ENCODE data around the gene SLC41A3.
"Not testable (repeated sequence)": the region's sequence is repeated elsewhere in the genome, so short reads cannot be mapped to it uniquely, and the experiment has no call there.

Gene SLC41A3

DNA sequence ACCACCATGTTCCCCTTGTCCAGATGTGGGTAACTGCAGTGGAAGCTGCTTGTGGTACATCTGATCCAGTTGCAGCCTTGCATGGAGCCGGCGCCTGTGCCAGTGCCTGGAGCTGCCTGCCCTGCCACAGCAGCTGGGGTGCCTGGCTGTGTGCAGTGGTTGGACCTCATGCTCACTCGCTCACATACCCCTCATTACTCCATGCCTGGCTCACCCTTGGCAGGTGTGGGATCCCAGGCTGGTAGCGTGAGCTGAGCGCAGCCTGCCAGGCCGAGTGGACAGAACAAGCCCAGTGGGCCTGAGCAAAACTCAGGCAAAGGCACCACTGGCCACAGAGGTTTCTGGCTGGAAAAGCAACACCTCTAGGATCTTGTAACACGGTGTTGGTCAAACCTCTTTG lies 79.2 kb downstream of the SLC41A3 start:
- Histone ChIP-seq H3K27me3 (ENCODE audit: control insufficient read depth in 1 of 2, insufficient read depth in 2 of 2, low read length in 2 of 2) (no peaks in the 10 kb centered on the region), H3K36me3 (ENCODE audit: control insufficient read depth in 1 of 2, insufficient read depth in 2 of 2, low read length in 2 of 2) (peaks cover 15 to 24% of the 10 kb centered on the region in 2 donors), H3K4me1 (ENCODE audit: control insufficient read depth in 1 of 2, insufficient read depth in 2 of 2, low read length in 2 of 2) (no peaks in the 10 kb centered on the region), H3K4me3 (ENCODE audit: low read depth in 1 of 2, low read length in 2 of 2) (no peak overlapping the region), H3K9ac (ENCODE audit: low read depth in 1 of 2, low read length in 2 of 2) (no peak overlapping the region), H3K27ac (ENCODE audit: low read depth, low read length) (no peak overlapping the region), H3K9me3 (ENCODE audit: control insufficient read depth in 1 of 2, low read length in 2 of 2) (no peaks in the 10 kb centered on the region)

DNA sequence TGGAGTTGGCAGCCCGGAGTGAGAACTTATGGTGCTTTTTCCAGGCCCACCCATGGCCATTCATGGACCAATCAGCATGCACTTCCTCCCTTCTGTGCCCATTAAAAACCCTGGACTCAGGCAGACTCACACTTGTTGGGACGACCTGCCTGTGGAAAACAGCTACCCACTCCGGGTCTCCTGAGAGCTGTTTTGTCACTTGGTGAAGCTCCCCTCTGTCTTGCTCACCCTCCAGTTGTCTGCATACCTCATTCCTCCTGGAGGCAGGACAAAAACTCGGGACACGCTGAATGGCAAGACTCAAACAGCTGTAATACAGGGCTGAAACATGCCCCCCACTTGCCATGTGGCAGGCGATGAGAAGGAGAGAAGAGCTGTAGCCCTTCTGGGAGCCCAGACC lies 79.7 kb downstream of the SLC41A3 start:
- Histone ChIP-seq H3K36me3 (ENCODE audit: control insufficient read depth in 1 of 2, insufficient read depth in 2 of 2, low read length in 2 of 2) (peaks cover 15 to 24% of the 10 kb centered on the region in 2 donors), H3K9me3 (ENCODE audit: control insufficient read depth in 1 of 2, low read length in 2 of 2) (no peaks in the 10 kb centered on the region), H3K4me1 (ENCODE audit: control insufficient read depth in 1 of 2, insufficient read depth in 2 of 2, low read length in 2 of 2) (no peaks in the 10 kb centered on the region), H3K4me3 (ENCODE audit: low read depth in 1 of 2, low read length in 2 of 2) (no peak overlapping the region), H3K27me3 (ENCODE audit: control insufficient read depth in 1 of 2, insufficient read depth in 2 of 2, low read length in 2 of 2) (no peaks in the 10 kb centered on the region), H3K27ac (ENCODE audit: low read depth, low read length) (no peak overlapping the region), H3K9ac (ENCODE audit: low read depth in 1 of 2, low read length in 2 of 2) (no peak overlapping the region)

GRCh38 chr3:126003447-126004190 lies 80.3 kb downstream of the SLC41A3 start:
- Histone ChIP-seq H3K27me3 (ENCODE audit: control insufficient read depth in 1 of 2, insufficient read depth in 2 of 2, low read length in 2 of 2) (no peaks in the 10 kb centered on the region), H3K4me1 (ENCODE audit: control insufficient read depth in 1 of 2, insufficient read depth in 2 of 2, low read length in 2 of 2) (no peaks in the 10 kb centered on the region), H3K27ac (ENCODE audit: low read depth, low read length) (no peak overlapping the region), H3K36me3 (ENCODE audit: control insufficient read depth in 1 of 2, insufficient read depth in 2 of 2, low read length in 2 of 2) (peaks cover 15 to 22% of the 10 kb centered on the region in 2 donors), H3K4me3 (ENCODE audit: low read depth in 1 of 2, low read length in 2 of 2) (no peak overlapping the region), H3K9ac (ENCODE audit: low read depth in 1 of 2, low read length in 2 of 2) (no peak overlapping the region), H3K9me3 (ENCODE audit: control insufficient read depth in 1 of 2, low read length in 2 of 2) (no peaks in the 10 kb centered on the region)

GRCh38 chr3:126002189-126002588 lies 81.7 kb downstream of the SLC41A3 start:
- Histone ChIP-seq H3K36me3 (ENCODE audit: control insufficient read depth in 1 of 2, insufficient read depth in 2 of 2, low read length in 2 of 2) (peaks cover 8 to 9% of the 10 kb centered on the region in 2 donors), H3K9me3 (ENCODE audit: control insufficient read depth in 1 of 2, low read length in 2 of 2) (no peaks in the 10 kb centered on the region), H3K27ac (ENCODE audit: low read depth, low read length) (no peak overlapping the region), H3K27me3 (ENCODE audit: control insufficient read depth in 1 of 2, insufficient read depth in 2 of 2, low read length in 2 of 2) (no peaks in the 10 kb centered on the region), H3K4me1 (ENCODE audit: control insufficient read depth in 1 of 2, insufficient read depth in 2 of 2, low read length in 2 of 2) (no peaks in the 10 kb centered on the region), H3K4me3 (ENCODE audit: low read depth in 1 of 2, low read length in 2 of 2) (no peak overlapping the region), H3K9ac (ENCODE audit: low read depth in 1 of 2, low read length in 2 of 2) (no peak overlapping the region)

GRCh38 chr3:125996751-125997150 lies 87.2 kb downstream of the SLC41A3 start:
- H3K27ac ChIP-seq (ENCODE audit: low read depth, low read length); H3K4me1 ChIP-seq (ENCODE audit: control insufficient read depth in 1 of 2, insufficient read depth in 2 of 2, low read length in 2 of 2); H3K4me3 ChIP-seq (ENCODE audit: low read depth in 1 of 2, low read length in 2 of 2); H3K9me3 ChIP-seq (ENCODE audit: control insufficient read depth in 1 of 2, low read length in 2 of 2); H3K36me3 ChIP-seq (ENCODE audit: control insufficient read depth in 1 of 2, insufficient read depth in 2 of 2, low read length in 2 of 2); H3K9ac ChIP-seq (ENCODE audit: low read depth in 1 of 2, low read length in 2 of 2); H3K27me3 ChIP-seq (ENCODE audit: control insufficient read depth in 1 of 2, insufficient read depth in 2 of 2, low read length in 2 of 2): not testable (repeated sequence)

GRCh38 chr3:125990253-125990970 lies 93.5 kb downstream of the SLC41A3 start:
- peak overlapping the region; percentile 84 to 93 for H3K4me3 ChIP-seq (ENCODE audit: low read depth in 1 of 2, low read length in 2 of 2)
- peak overlapping the region; percentile 59 for H3K27ac ChIP-seq (ENCODE audit: low read depth, low read length)
- H3K9ac ChIP-seq (ENCODE audit: low read depth in 1 of 2, low read length in 2 of 2), result peak overlapping the region; percentile 68 to 85
- no peaks in the 10 kb centered on the region for H3K27me3 ChIP-seq (ENCODE audit: control insufficient read depth in 1 of 2, insufficient read depth in 2 of 2, low read length in 2 of 2)
- H3K9me3 ChIP-seq (ENCODE audit: control insufficient read depth in 1 of 2, low read length in 2 of 2), result no peaks in the 10 kb centered on the region
- no peaks in the 10 kb centered on the region for H3K36me3 ChIP-seq (ENCODE audit: control insufficient read depth in 1 of 2, insufficient read depth in 2 of 2, low read length in 2 of 2)
- H3K4me1 ChIP-seq (ENCODE audit: control insufficient read depth in 1 of 2, insufficient read depth in 2 of 2, low read length in 2 of 2), result peaks cover 6 to 10% of the 10 kb centered on the region in 2 donors

- not testable (repeated sequence) for H3K9me3 ChIP-seq (ENCODE audit: control insufficient read depth in 1 of 2, low read length in 2 of 2); H3K36me3 ChIP-seq (ENCODE audit: control insufficient read depth in 1 of 2, insufficient read depth in 2 of 2, low read length in 2 of 2); H3K9ac ChIP-seq (ENCODE audit: low read depth in 1 of 2, low read length in 2 of 2); H3K27ac ChIP-seq (ENCODE audit: low read depth, low read length); H3K27me3 ChIP-seq (ENCODE audit: control insufficient read depth in 1 of 2, insufficient read depth in 2 of 2, low read length in 2 of 2); H3K4me1 ChIP-seq (ENCODE audit: control insufficient read depth in 1 of 2, insufficient read depth in 2 of 2, low read length in 2 of 2); H3K4me3 ChIP-seq (ENCODE audit: low read depth in 1 of 2, low read length in 2 of 2)
These were observed 99.0 kb downstream of the SLC41A3 start for GRCh38 chr3:125984951-125985350.

GRCh38 chr3:125977104-125977503 lies 106.8 kb downstream of the SLC41A3 start:
- not testable (repeated sequence) for H3K4me3 ChIP-seq (ENCODE audit: low read depth in 1 of 2, low read length in 2 of 2); H3K27me3 ChIP-seq (ENCODE audit: control insufficient read depth in 1 of 2, insufficient read depth in 2 of 2, low read length in 2 of 2); H3K27ac ChIP-seq (ENCODE audit: low read depth, low read length); H3K4me1 ChIP-seq (ENCODE audit: control insufficient read depth in 1 of 2, insufficient read depth in 2 of 2, low read length in 2 of 2); H3K9me3 ChIP-seq (ENCODE audit: control insufficient read depth in 1 of 2, low read length in 2 of 2); H3K9ac ChIP-seq (ENCODE audit: low read depth in 1 of 2, low read length in 2 of 2); H3K36me3 ChIP-seq (ENCODE audit: control insufficient read depth in 1 of 2, insufficient read depth in 2 of 2, low read length in 2 of 2)

- H3K27ac ChIP-seq (ENCODE audit: low read depth, low read length); H3K27me3 ChIP-seq (ENCODE audit: control insufficient read depth in 1 of 2, insufficient read depth in 2 of 2, low read length in 2 of 2); H3K9ac ChIP-seq (ENCODE audit: low read depth in 1 of 2, low read length in 2 of 2); H3K36me3 ChIP-seq (ENCODE audit: control insufficient read depth in 1 of 2, insufficient read depth in 2 of 2, low read length in 2 of 2); H3K4me3 ChIP-seq (ENCODE audit: low read depth in 1 of 2, low read length in 2 of 2); H3K9me3 ChIP-seq (ENCODE audit: control insufficient read depth in 1 of 2, low read length in 2 of 2); H3K4me1 ChIP-seq (ENCODE audit: control insufficient read depth in 1 of 2, insufficient read depth in 2 of 2, low read length in 2 of 2): not testable (repeated sequence)
These were observed 107.9 kb downstream of the SLC41A3 start for GRCh38 chr3:125976003-125976390.

- not testable (repeated sequence) for H3K9me3 ChIP-seq (ENCODE audit: control insufficient read depth in 1 of 2, low read length in 2 of 2); H3K27ac ChIP-seq (ENCODE audit: low read depth, low read length); H3K27me3 ChIP-seq (ENCODE audit: control insufficient read depth in 1 of 2, insufficient read depth in 2 of 2, low read length in 2 of 2); H3K4me3 ChIP-seq (ENCODE audit: low read depth in 1 of 2, low read length in 2 of 2); H3K9ac ChIP-seq (ENCODE audit: low read depth in 1 of 2, low read length in 2 of 2); H3K36me3 ChIP-seq (ENCODE audit: control insufficient read depth in 1 of 2, insufficient read depth in 2 of 2, low read length in 2 of 2); H3K4me1 ChIP-seq (ENCODE audit: control insufficient read depth in 1 of 2, insufficient read depth in 2 of 2, low read length in 2 of 2)
These were observed 108.5 kb downstream of the SLC41A3 start for GRCh38 chr3:125975245-125976002.

Data from duodenal mucosa (tissue), 2 donors.